Measurements from ENCODE around the gene MLX.

Gene MLX

GRCh38 chr17:42581744-42582270, 14.9 kb downstream of the MLX start:
- no peaks in the 10 kb centered on the region for H3K9me3 ChIP-seq (ENCODE audit: insufficient read depth, low read length)
- H3K27ac ChIP-seq (ENCODE audit: low read depth, low read length): no peak overlapping the region
- no peak overlapping the region for H3K4me3 ChIP-seq (ENCODE audit: insufficient read depth, low read length, poor library complexity, severe bottlenecking)
- H3K79me2 ChIP-seq (ENCODE audit: insufficient read depth, low read length): peaks cover 3% of the 10 kb centered on the region; the same call in 1 of the 2 replicates
- TF ChIP-seq CTCF (IDR thresholded peaks at IDR 0.05; ENCODE audit: insufficient read depth, low read length, poor library complexity, severe bottlenecking) (no peak), EZH2phosphoT487 (conservative IDR thresholded peaks at IDR 0.05; ENCODE audit: low read length) (no peak)
- H3K36me3 ChIP-seq (ENCODE audit: low read length): 0 out of 2 replicates have a peak, but pooled peaks cover 2% of the 10 kb centered on the region
- no peak overlapping the region for H2AFZ ChIP-seq (ENCODE audit: low read depth, low read length, severe bottlenecking)
- H3K4me2 ChIP-seq (ENCODE audit: low read depth, low read length, poor library complexity, severe bottlenecking): no peak overlapping the region
- no peaks in the 10 kb centered on the region for H3K9me2 ChIP-seq (replicated peaks; ENCODE audit: insufficient read depth, low read length)
- H3K27me3 ChIP-seq (ENCODE audit: low read length): no peaks in the 10 kb centered on the region
- peaks cover 27% of the 10 kb centered on the region for H3F3A ChIP-seq (ENCODE audit: insufficient read depth)
- H3K9ac ChIP-seq (ENCODE audit: low read length): no peak overlapping the region
- no peaks in the 10 kb centered on the region for H4K20me1 ChIP-seq (ENCODE audit: low read depth, low read length)

- TF ChIP-seq CTCF (IDR thresholded peaks at IDR 0.05; ENCODE audit: insufficient read depth, low read length, poor library complexity, severe bottlenecking): no peak
- TF ChIP-seq EZH2phosphoT487 (conservative IDR thresholded peaks at IDR 0.05; ENCODE audit: low read length): no peak
- peaks cover 19% of the 10 kb centered on the region for H3F3A ChIP-seq (ENCODE audit: insufficient read depth)
Measured at GRCh38 chr17:42584880-42585279, 18.0 kb downstream of the MLX start.

GRCh38 chr17:42585353-42585752, 18.5 kb downstream of the MLX start:
- Histone ChIP-seq H3F3A (ENCODE audit: insufficient read depth) (peaks cover 19% of the 10 kb centered on the region), H3K9me2 (replicated peaks; ENCODE audit: insufficient read depth, low read length) (no peaks in the 10 kb centered on the region), H3K27me3 (ENCODE audit: low read length) (no peaks in the 10 kb centered on the region), H3K9me3 (ENCODE audit: insufficient read depth, low read length) (no peaks in the 10 kb centered on the region), H3K4me3 (ENCODE audit: insufficient read depth, low read length, poor library complexity, severe bottlenecking) (no peak overlapping the region), H3K27ac (ENCODE audit: low read depth, low read length) (no peak overlapping the region), H3K79me2 (ENCODE audit: insufficient read depth, low read length) (no peaks in the 10 kb centered on the region), H3K9ac (ENCODE audit: low read length) (no peak overlapping the region), H3K36me3 (ENCODE audit: low read length) (0 out of 2 replicates have a peak, but pooled peaks cover 2% of the 10 kb centered on the region), H2AFZ (ENCODE audit: low read depth, low read length, severe bottlenecking) (no peak overlapping the region), H3K4me2 (ENCODE audit: low read depth, low read length, poor library complexity, severe bottlenecking) (no peak overlapping the region), H4K20me1 (ENCODE audit: low read depth, low read length) (no peaks in the 10 kb centered on the region)
- TF ChIP-seq EZH2phosphoT487 (conservative IDR thresholded peaks at IDR 0.05; ENCODE audit: low read length): no peak
- TF ChIP-seq CTCF (IDR thresholded peaks at IDR 0.05; ENCODE audit: insufficient read depth, low read length, poor library complexity, severe bottlenecking): no peak

More at GRCh38 chr17:42584880-42585279, 18.0 kb downstream of the MLX start:
- H3K4me2 ChIP-seq (ENCODE audit: low read depth, low read length, poor library complexity, severe bottlenecking): no peak overlapping the region
- no peaks in the 10 kb centered on the region for H4K20me1 ChIP-seq (ENCODE audit: low read depth, low read length)
- no peak overlapping the region for H3K9ac ChIP-seq (ENCODE audit: low read length)
- H2AFZ ChIP-seq (ENCODE audit: low read depth, low read length, severe bottlenecking): no peak overlapping the region
- H3K9me3 ChIP-seq (ENCODE audit: insufficient read depth, low read length): no peaks in the 10 kb centered on the region
- 0 out of 2 replicates have a peak, but pooled peaks cover 2% of the 10 kb centered on the region for H3K36me3 ChIP-seq (ENCODE audit: low read length)
- no peak overlapping the region for H3K27ac ChIP-seq (ENCODE audit: low read depth, low read length)
- H3K4me3 ChIP-seq (ENCODE audit: insufficient read depth, low read length, poor library complexity, severe bottlenecking): no peak overlapping the region
- H3K9me2 ChIP-seq (replicated peaks; ENCODE audit: insufficient read depth, low read length): no peaks in the 10 kb centered on the region
- no peaks in the 10 kb centered on the region for H3K27me3 ChIP-seq (ENCODE audit: low read length)
- no peaks in the 10 kb centered on the region for H3K79me2 ChIP-seq (ENCODE audit: insufficient read depth, low read length)

All from SU-DHL-6 (cell line).